Panc1 (cell line): Measurements from ENCODE around the gene HOXA13. TPM values are rescaled to one million over a fixed set of nuclear protein-coding genes. Genes with fewer than 3 reads are reported as not detected.

Experiments used
- ATAC-seq: fragments of 200-7000 bp; cut with Tn5 transposase; 2 replicates; pipeline ENCODE4 v1.9.1; 2020; ENCODE audit warnings: mild to moderate bottlenecking, moderate library complexity
- BruUV-seq: library from RNA; stranded (reverse); fragments of 400-500 nt; replicated peaks from 2 replicates; lab custom pipeline; 2021; lab: Mats Ljungman, UMichigan
- CTCF ChIA-PET: fragments of 300-600 bp; sonication (Branson Sonifier 250); formaldehyde crosslinking; loops from one replicate; lab custom pipeline; 2022; ENCODE audit warnings: antibody characterized with exemption; lab: Charles Lee
- POLR2A ChIA-PET: fragments of 300-600 bp; sonication (Branson Sonifier 250); formaldehyde crosslinking; loops from one replicate; lab custom pipeline; 2022; ENCODE audit warnings: antibody characterized with exemption; lab: Charles Lee
- DNase-seq: peaks from one replicate; pipeline ENCODE4 v3.0.0-alpha.2; 2010; ENCODE audit warnings: low read depth, low spot score
- H3K27ac ChIP-seq: 2 replicates; pipeline ENCODE4 v1.5.1; 2011; ENCODE audit warnings: mild to moderate bottlenecking, low read length, inconsistent platforms
- H3K27me3 ChIP-seq: fragments of 200-500 bp; sonication (Bioruptor generic); 2 replicates; pipeline ENCODE4 v1.6.0; 2014; ENCODE audit warnings: low read length, inconsistent platforms; ENCODE audit not compliant: control insufficient read depth, insufficient read depth
- H3K36me3 ChIP-seq: fragments of 200-500 bp; sonication (Bioruptor generic); 2 replicates; pipeline ENCODE4 v1.5.1; 2014; ENCODE audit warnings: inconsistent platforms, mild to moderate bottlenecking, low read length, moderate library complexity; ENCODE audit not compliant: control insufficient read depth, insufficient read depth
- H3K4me1 ChIP-seq: 2 replicates; pipeline ENCODE4 v1.5.1; 2011; ENCODE audit warnings: inconsistent platforms, mild to moderate bottlenecking, low read length, moderate library complexity; ENCODE audit not compliant: control insufficient read depth, insufficient read depth
- H3K4me3 ChIP-seq, 2 experiments: 2 replicates each; pipeline ENCODE4 v1.5.1; 2011 to 2012; ENCODE audit warnings: low read depth in 2 of 2, low read length in 2 of 2, mild to moderate bottlenecking in 2 of 2, inconsistent platforms in 1 of 2, moderate library complexity in 1 of 2
- H3K9me3 ChIP-seq: fragments of 200-500 bp; sonication (Bioruptor generic); 2 replicates; pipeline ENCODE4 v1.5.1; 2014; ENCODE audit warnings: low read depth, mild to moderate bottlenecking, inconsistent platforms, low read length, moderate library complexity; ENCODE audit not compliant: control insufficient read depth, insufficient read depth
- CTCF ChIP-seq: fragments of 450-650 bp; IDR thresholded peaks from 2 replicates; pipeline ENCODE4 v1.5.1; 2017; ENCODE audit warnings: mild to moderate bottlenecking
- POLR2AphosphoS5 ChIP-seq: IDR thresholded peaks from 2 replicates; pipeline ENCODE4 v1.6.1; 2012; ENCODE audit warnings: mild to moderate bottlenecking, low read depth, low read length, moderate library complexity
- REST ChIP-seq, 2 experiments: IDR thresholded peaks; 2 replicates each; pipeline ENCODE4 v1.6.1; 2011 to 2012; ENCODE audit warnings: low read depth in 2 of 2, control low read depth in 1 of 2, low read length in 1 of 2, mild to moderate bottlenecking in 1 of 2, moderate library complexity in 1 of 2; ENCODE audit not compliant: insufficient read depth in 1 of 2
- SIN3A ChIP-seq: IDR thresholded peaks from 2 replicates; pipeline ENCODE4 v1.6.1; 2012; ENCODE audit warnings: low read depth, mild to moderate bottlenecking, low read length, moderate library complexity, borderline replicate concordance; ENCODE audit not compliant: insufficient read depth
- TCF7L2 ChIP-seq: IDR thresholded peaks from 2 replicates; pipeline ENCODE4 v1.6.1; 2011; ENCODE audit warnings: mild to moderate bottlenecking, low read depth, low read length, inconsistent platforms
- in situ Hi-C: cut with HindIII; loops from 2 replicates; pipeline ENCODE4 v1.10.0; 2016; ENCODE audit warnings: low sequenced_read_pairs, low pct_unique_long_range_greater_than_20kb
- intact Hi-C: fragments of 100-400 bp; cut with micrococcal nuclease; formaldehyde crosslinking; loops from one replicate; pipeline ENCODE4 v1.10.0; 2022; ENCODE audit not compliant: unreplicated experiment
- total RNA-seq: library from RNA; stranded (reverse); gene quantifications from one replicate; pipeline ENCODE4 v1.2.1, GENCODE V29; 2021; ENCODE audit not compliant: unreplicated experiment

Gene HOXA13
- total RNA-seq, 1 experiment from 2014 or later = 1.2 TPM

DNA sequence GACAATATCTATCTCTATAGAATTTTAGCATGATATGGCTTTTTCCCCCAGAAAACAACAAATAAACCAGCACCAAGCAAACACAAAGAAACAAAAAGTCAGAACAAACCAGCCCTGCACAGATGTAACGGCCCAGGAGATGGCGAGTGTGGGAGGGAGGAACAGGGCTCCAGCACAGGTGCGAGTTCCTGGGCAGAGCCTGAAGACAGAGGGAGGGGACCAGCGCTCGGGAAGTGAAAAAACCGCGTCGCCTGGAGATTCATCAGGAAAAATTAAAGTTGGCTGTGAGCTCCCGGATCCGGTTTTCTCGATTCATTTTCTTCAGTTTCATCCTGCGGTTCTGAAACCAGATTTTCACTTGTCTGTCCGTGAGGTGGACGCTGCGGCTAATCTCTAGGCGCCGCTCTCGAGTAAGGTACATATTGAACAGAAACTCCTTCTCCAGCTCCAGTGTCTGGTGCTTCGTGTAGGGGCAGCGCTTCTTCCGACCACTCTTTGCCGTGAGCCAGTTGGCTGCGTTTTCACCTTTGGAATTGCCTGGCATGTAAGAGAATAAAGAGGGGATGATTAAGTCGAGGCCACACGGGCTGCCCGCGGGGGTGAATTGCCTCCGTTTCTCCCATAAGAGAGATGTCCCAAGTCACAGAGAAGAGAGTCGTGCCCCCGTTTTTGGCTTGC, 28.1 kb downstream of the HOXA13 start:
- ChIA-PET POLR2A (no interaction called here), CTCF (interaction anchor here (0.7 kb wide), 1 partner anchor 8 kb away, joined by 3 read pairs; no protein-coding TSS in a partner anchor)
- Histone ChIP-seq H3K9me3 (no peaks in the 10 kb centered on the region), H3K27me3 (no peaks in the 10 kb centered on the region), H3K27ac (no peak overlapping the region), H3K4me1 (peaks cover 5% of the 10 kb centered on the region; the same call in 1 of the 2 replicates), H3K36me3 (no peaks in the 10 kb centered on the region), H3K4me3 (no peak overlapping the region)
- BruUV-seq = no TSS peak
- DNase-seq = no peak
- no peak for ATAC-seq
- TF ChIP-seq TCF7L2 (no peak), REST (IDR thresholded peaks at IDR 0.05; ENCODE audit: insufficient read depth in 1 of 2, low read depth in 2 of 2, low read length in 1 of 2) (no peak), SIN3A (no peak), CTCF (no peak), POLR2AphosphoS5 (no peak)
- intact Hi-C loops = no loop called here
- in situ Hi-C loops = no loop called here

DNA sequence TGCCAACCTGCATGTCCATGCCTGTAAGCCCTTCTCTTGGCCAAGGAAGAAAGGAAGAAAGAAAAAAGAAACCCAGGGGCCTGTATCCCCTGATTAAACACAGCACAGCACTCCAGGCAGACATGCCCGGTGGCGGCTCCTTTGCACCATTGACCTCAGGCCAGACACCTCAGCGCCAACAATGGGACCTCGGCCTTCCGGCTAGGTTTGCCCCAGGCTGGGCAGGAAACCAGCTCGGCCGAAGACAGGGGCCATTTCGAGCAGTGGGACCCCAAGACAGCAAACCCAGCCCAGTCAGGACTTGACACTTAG, 28.6 kb downstream of the HOXA13 start:
- Histone ChIP-seq H3K27me3 (no peaks in the 10 kb centered on the region), H3K4me3 (no peak overlapping the region), H3K36me3 (no peaks in the 10 kb centered on the region), H3K4me1 (peaks cover 5% of the 10 kb centered on the region; the same call in 1 of the 2 replicates), H3K27ac (no peak overlapping the region), H3K9me3 (no peaks in the 10 kb centered on the region)
- ChIA-PET CTCF (interaction anchor here (0.7 kb wide), 1 partner anchor 8 kb away, joined by 3 read pairs; no protein-coding TSS in a partner anchor), POLR2A (no interaction called here)
- intact Hi-C loops = no loop called here
- no TSS peak for BruUV-seq
- no peak for DNase-seq
- TF ChIP-seq REST (IDR thresholded peaks at IDR 0.05; ENCODE audit: insufficient read depth in 1 of 2, low read depth in 2 of 2, low read length in 1 of 2) (no peak), TCF7L2 (no peak), CTCF (no peak), POLR2AphosphoS5 (no peak), SIN3A (no peak)
- in situ Hi-C loops = no loop called here
- ATAC-seq = no peak
